Measurements from ENCODE around the gene MPL. TPM values are rescaled to one million over a fixed set of nuclear protein-coding genes. Genes with fewer than 3 reads are reported as not detected.
"Not testable (repeated sequence)": the region's sequence is repeated elsewhere in the genome, so short reads cannot be mapped to it uniquely, and the experiment has no call there.

Gene MPL
- total RNA-seq, 1 experiment from 2014 or later = not detected

DNA sequence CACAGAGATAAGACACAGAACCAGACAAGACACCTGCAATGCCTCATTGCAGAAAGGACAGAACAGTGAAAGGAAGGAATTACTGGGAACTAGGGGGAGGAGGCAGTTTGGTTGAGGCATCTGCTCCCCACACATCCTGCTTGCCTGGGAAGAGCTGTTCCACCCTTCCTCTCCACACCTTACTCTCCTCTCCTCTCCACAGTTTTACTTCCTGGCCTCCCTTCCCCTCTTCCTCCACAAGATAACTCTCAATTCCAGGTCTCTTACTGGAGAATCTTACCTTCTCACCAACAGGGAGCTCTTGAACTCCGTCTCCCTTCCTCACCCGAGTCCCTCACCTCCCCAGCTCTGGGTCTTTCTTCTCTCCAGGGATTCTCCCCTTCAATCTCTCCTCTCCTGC lies 28.1 kb downstream of the MPL start:
- H3K27me3 ChIP-seq = no peaks in the 10 kb centered on the region
- no peak overlapping the region for H3K27ac ChIP-seq
- no peak overlapping the region for H3K4me3 ChIP-seq
- H3K4me1 ChIP-seq = peaks cover 4% of the 10 kb centered on the region; the same call in 1 of the 2 replicates
- no peaks in the 10 kb centered on the region for H3K9me3 ChIP-seq (replicated peaks)
- peaks cover 33% of the 10 kb centered on the region for H3K36me3 ChIP-seq
- no peak for DNase-seq

DNA sequence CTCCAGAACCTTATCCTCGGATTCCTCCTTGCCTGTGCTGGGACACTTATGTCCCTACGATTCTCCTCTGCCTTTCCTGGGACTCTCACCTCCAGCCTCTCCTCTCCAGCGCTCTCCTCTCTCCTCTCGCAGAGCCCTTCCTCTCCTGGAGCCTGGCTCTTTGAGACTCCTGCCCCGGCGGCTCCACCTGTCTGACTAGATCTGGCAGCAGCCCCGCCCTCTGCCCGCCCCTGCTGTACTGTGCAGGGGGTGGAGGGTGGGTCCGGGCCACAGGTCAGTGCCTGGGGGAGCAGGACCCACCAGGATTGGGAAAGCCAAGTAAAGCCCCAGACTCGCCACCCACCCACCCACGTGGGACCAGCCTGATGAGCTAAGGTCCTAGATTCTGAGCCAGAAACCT lies 28.6 kb downstream of the MPL start:
- H3K27me3 ChIP-seq = no peaks in the 10 kb centered on the region
- H3K9me3 ChIP-seq (replicated peaks) = no peaks in the 10 kb centered on the region
- no peak overlapping the region for H3K27ac ChIP-seq
- H3K4me1 ChIP-seq = peaks cover 3% of the 10 kb centered on the region; the same call in 1 of the 2 replicates
- no peak overlapping the region for H3K4me3 ChIP-seq
- H3K36me3 ChIP-seq = peaks cover 28% of the 10 kb centered on the region
- DNase-seq = no peak

DNA sequence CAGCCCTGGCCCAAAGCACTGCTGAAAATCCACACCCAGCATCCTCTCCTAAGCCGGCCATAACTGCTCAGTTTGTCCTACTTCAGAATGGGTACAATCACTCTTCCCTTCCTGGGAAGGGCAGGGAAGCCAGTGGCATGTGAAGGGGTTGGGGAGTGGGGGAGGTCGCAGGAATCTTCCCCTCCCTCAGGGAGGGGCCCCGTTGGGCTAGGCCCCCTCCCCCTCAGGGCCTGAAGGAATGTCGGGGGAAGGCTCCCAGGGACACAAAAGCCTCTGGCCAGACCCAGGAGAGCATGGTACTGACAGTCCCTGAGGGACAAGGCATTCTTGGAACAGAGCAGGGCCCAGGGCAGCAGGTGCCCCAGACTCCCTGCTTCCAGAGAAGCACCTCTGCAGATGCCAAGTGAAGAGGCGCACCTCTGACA lies 29.0 kb downstream of the MPL start:
- H3K27ac ChIP-seq = no peak overlapping the region
- peaks cover 23% of the 10 kb centered on the region for H3K36me3 ChIP-seq
- peak overlapping the region; percentile 87; the same call in 1 of the 2 replicates for H3K4me3 ChIP-seq
- DNase-seq = no peak
- no peaks in the 10 kb centered on the region for H3K27me3 ChIP-seq
- no peaks in the 10 kb centered on the region for H3K9me3 ChIP-seq (replicated peaks)
- peaks cover 3% of the 10 kb centered on the region; the same call in 1 of the 2 replicates for H3K4me1 ChIP-seq

DNA sequence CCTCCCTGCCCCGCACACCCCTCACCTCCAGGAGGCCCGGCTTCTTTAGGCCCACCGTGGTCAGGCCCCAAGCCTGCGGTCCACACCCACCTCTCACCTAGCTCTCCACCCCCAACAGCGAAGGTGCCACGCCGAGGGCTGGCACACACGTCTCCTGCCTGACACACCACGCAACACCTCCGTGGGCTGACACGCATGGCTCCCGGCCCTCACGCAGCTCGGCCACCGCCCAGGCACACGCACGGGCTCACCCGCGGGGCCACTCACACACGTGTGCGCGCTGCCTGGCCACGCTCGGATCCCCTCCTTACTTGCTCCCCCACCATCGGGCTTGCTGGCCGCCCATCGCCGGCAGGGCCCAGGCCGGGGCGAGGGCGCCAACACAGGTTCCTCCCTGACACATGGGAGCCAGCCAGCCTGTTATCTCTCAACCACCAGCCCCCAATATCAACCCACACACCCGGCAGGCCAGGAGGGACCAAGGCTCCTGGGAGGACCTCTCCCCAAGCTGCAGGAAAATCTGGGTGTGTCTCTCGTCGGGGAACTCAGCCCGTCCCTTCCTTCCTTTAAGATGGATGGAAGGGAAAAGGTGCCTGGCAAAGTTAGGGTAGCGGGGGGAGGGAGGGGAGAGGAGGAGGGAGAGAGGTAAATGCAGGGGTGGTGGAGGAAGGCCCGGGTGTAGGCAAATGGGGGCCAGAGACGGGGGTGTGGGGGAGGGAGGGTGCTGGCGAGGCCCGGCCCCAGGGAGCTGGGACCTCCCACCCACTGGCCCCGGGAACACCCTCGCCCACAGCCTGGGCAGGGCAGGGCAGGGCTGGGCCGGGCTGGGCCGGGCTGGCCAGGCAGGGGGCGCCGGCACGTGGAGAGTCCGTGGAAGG lies 29.6 kb downstream of the MPL start:
- peak overlapping the region; percentile 87 for H3K4me3 ChIP-seq
- DNase-seq = no peak
- peaks cover 17% of the 10 kb centered on the region for H3K36me3 ChIP-seq
- peaks cover 3% of the 10 kb centered on the region; the same call in 1 of the 2 replicates for H3K4me1 ChIP-seq
- H3K27ac ChIP-seq = peak overlapping the region; percentile 73; the same call in 1 of the 2 replicates
- H3K27me3 ChIP-seq = no peaks in the 10 kb centered on the region
- H3K9me3 ChIP-seq (replicated peaks) = no peaks in the 10 kb centered on the region

DNA sequence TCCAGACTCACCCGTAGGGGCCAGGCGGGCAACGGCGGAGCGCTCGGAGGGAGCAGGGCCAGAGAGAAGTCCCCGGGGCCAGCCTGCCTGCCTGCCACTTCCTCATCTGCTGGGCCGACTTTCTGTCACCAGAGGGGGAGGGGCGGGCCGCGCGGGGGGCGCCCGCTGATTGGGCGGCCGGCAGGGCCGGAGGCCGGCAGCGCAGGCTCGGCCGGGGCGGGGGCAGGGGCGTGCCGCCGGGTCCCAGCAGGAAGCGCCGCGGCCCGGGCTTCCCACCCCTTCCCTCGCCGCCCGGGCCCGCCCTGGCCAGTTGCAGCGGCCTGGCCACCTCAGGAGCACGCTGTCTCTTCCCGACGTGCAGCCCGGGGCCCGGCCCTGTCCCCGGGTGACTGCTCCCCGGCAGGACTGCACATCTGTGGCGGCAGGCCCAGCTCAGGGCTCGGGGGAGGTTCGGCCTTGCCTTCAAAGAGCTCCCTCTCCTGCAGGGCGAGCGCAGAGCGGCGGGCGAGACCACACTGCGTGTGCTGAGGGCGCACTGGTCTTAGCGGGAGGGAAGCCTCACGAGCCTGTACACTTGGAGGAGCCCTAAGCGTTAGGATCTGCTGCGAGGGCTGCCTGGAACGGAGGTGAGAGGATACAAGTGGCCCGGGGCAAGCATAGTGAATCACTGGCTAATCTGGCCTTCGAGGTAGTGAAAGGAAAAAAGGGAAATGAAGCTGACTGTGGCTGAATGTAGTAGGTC lies 30.5 kb downstream of the MPL start, which contains the start of gene ELOVL1:
Gene ELOVL1 (minus strand): TSS at position 108 of the 742 bp plus-strand sequence. CDS start 2,402 bp downstream, outside the sequence.
- Histone ChIP-seq H3K27ac (peak within 1 kb of the TSS; percentile 73), H3K4me3 (peak within 1 kb of the TSS; percentile 87), H3K9me3 (replicated peaks) (no peaks in the 10 kb centered on the region), H3K27me3 (no peaks in the 10 kb centered on the region), H3K36me3 (peaks cover 10% of the 10 kb centered on the region), H3K4me1 (peaks cover 3% of the 10 kb centered on the region; the same call in 1 of the 2 replicates)
- peak; percentile 92 to 94 for DNase-seq

DNA sequence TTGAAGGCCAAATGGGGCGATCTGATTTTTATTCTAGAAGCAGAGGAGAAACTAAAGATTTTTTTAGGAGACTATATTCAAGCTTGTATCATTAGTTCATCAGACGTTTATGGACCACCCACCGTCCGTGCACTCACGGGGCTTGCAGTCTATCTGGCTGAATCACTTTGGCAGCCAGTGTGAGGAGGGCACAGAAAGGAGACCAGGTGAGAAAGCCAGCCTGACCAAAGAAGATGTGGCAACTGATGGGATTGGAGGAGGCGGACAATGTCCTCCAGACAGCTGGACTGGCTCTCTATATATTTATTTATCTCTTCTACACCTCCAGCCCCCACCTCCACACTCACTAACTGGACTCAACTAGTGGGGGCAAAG lies 31.0 kb downstream of the MPL start:
- Histone ChIP-seq H3K9me3 (replicated peaks) (no peaks in the 10 kb centered on the region), H3K4me1 (peaks cover 3% of the 10 kb centered on the region; the same call in 1 of the 2 replicates), H3K36me3 (peaks cover 8% of the 10 kb centered on the region), H3K27ac (peak overlapping the region; percentile 73), H3K27me3 (no peaks in the 10 kb centered on the region), H3K4me3 (peak overlapping the region; percentile 87)
- peak in 1 of 2 experiments; percentile 41 for DNase-seq

DNA sequence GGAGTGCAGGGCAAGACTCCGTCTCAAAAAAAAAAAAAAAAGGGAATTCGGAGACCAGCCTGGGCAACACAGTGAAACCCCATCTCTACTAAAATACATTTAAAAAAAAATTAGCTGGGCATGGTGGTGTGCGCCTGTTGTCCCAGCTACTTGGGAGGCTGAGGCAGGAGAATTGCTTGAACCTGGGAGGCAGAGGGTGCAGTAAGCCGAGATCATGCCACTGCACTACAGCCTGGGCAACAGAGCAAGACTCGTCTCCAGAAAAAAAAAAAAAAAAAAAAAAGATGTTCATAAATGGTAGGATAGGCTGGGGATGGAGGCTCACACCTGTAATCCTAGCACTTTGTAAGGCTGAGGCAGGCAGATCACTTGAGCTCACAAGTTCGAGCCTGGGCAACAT lies 32.2 kb downstream of the MPL start:
- not testable (repeated sequence) for H3K27ac ChIP-seq; H3K27me3 ChIP-seq; H3K36me3 ChIP-seq; DNase-seq; H3K4me3 ChIP-seq; H3K4me1 ChIP-seq; H3K9me3 ChIP-seq (replicated peaks)

DNA sequence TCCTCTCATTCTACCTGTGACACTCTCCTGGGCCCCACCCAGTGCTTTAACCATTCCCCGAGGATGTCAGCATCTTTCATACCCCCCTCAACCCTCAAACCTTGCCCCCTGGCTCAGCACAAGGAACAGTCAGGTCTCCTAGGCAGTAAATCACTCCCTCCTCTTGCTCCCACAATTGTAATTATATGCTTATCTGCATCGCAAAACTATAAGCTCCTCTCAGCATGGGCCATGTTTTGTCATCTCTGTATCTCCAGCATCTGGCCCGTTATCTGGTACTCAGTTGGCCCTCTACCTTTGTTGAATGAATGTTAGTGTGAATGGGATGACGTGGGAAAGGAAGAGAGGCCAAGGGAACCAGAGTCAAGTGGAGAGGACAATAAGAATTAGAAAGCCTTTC lies 32.9 kb downstream of the MPL start:
- no peak for DNase-seq
- Histone ChIP-seq H3K4me1 (peaks cover 3% of the 10 kb centered on the region; the same call in 1 of the 2 replicates), H3K4me3 (no peak overlapping the region)

DNA sequence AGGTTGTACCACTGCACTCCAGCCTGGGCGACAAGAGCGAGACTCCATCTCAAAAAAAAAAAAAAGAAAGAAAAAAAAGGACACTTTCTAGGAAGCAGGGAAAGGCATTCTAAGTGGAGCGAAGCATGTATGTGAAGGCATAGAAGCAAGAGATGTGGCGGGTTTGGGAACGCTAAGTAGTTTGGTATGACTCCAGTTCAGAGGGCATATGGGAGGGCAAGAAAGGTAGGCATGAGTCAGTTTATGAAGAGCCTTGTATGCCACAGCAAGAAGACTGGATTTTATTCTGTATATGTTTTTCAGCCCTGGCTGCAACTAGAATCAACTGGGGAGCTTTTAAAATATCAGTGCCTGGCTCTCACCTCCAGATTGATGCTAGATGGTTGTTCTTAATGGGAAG lies 34.6 kb downstream of the MPL start:
- Histone ChIP-seq H3K36me3 (no peaks in the 10 kb centered on the region), H3K27ac (no peak overlapping the region), H3K4me3 (no peak overlapping the region), H3K27me3 (no peaks in the 10 kb centered on the region), H3K4me1 (peaks cover 3% of the 10 kb centered on the region; the same call in 1 of the 2 replicates), H3K9me3 (replicated peaks) (no peaks in the 10 kb centered on the region)
- DNase-seq = no peak

More for the DNA sequence above, 32.9 kb downstream of the MPL start:
- Histone ChIP-seq H3K36me3 (no peaks in the 10 kb centered on the region), H3K9me3 (replicated peaks) (no peaks in the 10 kb centered on the region), H3K27ac (no peak overlapping the region), H3K27me3 (no peaks in the 10 kb centered on the region)

DNA sequence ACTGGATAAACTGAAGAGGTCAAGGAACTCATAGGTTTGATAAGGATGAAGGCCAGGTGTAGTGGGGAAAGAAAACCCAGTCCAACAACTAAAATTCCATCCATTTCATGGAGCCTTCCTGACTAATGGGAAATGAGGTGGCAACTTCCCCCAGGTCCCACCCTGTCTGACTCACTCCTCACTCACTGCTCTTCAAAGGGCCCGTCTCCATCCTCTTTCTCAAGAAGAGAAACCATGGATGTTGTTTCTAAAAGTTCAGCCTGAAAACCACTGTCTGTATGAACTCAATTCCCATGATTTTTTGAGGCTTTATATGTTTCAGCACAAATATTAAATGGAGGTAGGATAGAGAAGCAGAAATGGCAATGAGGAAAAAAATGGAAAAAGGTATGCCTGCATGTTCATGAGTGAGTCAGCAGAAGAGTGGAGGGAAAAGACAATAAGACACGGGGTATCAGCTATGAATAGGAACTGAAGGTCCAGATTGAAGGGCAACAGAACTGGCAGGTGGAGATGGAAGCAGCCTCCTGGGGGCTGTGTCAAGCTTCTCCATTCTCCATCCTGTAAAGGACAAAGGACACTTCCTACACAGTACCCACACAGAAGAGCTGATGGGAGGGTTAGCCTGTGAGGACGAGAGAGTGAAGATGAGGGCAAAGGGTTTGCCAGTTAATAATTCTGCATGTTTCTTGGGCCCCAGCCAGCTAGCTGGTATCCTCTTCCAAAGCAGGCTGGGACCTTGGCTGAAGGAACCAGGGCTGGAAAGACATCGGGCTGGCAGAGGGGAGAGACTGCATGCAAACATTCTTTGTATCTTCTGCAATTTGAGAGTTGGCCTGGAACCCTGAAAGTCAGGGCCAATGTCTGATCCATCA lies 35.7 kb downstream of the MPL start:
- no peak overlapping the region for H3K4me3 ChIP-seq
- no peak for DNase-seq
- H3K9me3 ChIP-seq (replicated peaks) = no peaks in the 10 kb centered on the region
- no peaks in the 10 kb centered on the region for H3K36me3 ChIP-seq
- peaks cover 3% of the 10 kb centered on the region; the same call in 1 of the 2 replicates for H3K4me1 ChIP-seq
- no peak overlapping the region for H3K27ac ChIP-seq
- H3K27me3 ChIP-seq = no peaks in the 10 kb centered on the region

DNA sequence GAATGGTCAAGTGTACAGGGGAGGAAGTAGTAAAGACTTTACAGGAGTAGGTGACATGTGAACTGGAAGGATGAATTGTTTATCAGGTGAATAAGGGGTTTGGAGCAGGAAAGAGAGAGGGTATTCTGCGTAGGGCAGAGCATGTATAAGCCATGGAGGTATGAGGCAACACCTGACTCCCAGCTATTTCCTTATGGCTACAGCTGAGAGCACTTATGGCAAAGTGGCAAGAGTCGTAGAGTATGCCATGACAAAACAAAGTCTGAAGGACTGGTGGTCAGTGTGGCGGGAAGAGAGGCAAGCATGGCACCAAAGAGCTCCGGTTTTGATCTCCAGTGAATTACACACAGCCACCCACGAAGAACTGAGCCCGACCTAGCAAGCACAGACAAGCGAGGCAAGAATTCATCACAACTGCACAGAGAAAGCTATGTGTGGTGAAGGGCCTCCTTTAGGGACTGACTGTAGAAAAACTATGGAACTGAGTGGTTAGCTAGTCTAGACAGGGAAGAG lies 39.2 kb downstream of the MPL start:
- H3K27me3 ChIP-seq = no peaks in the 10 kb centered on the region
- H3K9me3 ChIP-seq (replicated peaks) = no peaks in the 10 kb centered on the region
- H3K4me1 ChIP-seq = peaks cover 6% of the 10 kb centered on the region
- H3K27ac ChIP-seq = no peak overlapping the region
- no peak for DNase-seq
- no peaks in the 10 kb centered on the region for H3K36me3 ChIP-seq
- H3K4me3 ChIP-seq = no peak overlapping the region

DNA sequence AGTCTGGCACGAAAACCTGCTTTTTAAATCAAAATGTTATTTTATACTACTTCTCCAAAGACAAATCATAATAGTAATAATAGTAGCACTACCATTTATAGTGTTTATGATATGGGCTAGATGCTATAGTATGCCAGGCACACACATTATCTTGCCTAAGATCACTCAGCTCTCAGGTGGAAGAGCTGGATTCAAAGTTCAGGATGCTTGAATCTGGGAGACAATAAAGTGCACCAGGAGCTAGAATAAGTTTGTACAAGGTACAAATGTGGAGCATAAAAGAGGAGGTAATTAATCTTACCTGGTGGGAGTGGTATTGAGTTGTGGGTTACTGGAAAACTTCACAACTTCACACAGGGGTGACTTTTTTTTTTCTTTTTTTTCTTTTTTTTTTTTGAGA lies 40.2 kb downstream of the MPL start:
- Histone ChIP-seq H3K4me3 (no peak overlapping the region), H3K9me3 (replicated peaks) (no peaks in the 10 kb centered on the region), H3K27me3 (no peaks in the 10 kb centered on the region), H3K27ac (no peak overlapping the region), H3K4me1 (peaks cover 17% of the 10 kb centered on the region), H3K36me3 (0 out of 2 replicates have a peak, but pooled peaks cover 2% of the 10 kb centered on the region)
- DNase-seq = no peak

DNA sequence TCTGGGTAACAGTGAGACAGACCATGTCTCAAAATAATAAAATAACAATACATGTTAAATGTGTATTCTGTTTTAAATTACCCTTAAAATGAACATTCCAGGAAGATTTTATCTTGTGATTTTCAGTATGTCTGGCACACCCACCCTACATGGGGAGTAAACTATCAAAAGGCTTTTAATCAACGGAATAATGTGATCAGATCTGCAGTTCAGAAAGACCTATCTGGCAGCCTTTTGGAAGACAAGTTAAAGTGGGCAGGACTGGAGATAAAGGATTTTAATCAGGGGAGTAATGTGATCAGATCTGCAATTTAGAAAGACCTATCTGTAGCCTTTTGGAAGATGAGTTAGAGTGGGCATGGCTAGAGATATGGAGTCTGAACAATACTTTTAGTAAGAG lies 41.9 kb downstream of the MPL start:
- no peak overlapping the region for H3K4me3 ChIP-seq
- H3K4me1 ChIP-seq = peaks cover 22% of the 10 kb centered on the region

DNA sequence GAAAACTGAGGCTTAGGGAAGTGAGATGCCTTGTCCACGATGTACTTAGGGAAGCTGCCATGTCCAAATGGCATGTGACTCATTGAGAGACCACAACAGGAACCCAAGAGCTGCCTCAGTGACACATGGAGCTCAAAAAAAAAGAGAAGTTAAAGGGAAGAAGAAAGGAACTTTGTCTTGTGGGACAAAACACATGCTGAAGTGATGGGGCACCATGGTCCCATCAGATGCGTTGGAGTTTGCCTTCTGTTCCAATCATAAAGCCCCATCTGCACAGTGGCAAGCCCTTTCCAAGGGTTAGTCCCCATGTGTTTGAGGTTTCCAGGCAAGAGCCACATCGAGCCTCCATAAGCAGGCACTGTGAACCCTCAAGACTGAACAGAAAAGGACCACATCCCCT lies 44.0 kb downstream of the MPL start:
- no peak overlapping the region for H3K4me3 ChIP-seq
- H3K27ac ChIP-seq = peak overlapping the region; percentile 59
- H3K4me1 ChIP-seq = peaks cover 22% of the 10 kb centered on the region
- H3K36me3 ChIP-seq = peaks cover 20% of the 10 kb centered on the region
- H3K27me3 ChIP-seq = no peaks in the 10 kb centered on the region
- no peaks in the 10 kb centered on the region for H3K9me3 ChIP-seq (replicated peaks)
- no peak for DNase-seq

More for the DNA sequence above, 41.9 kb downstream of the MPL start:
- Histone ChIP-seq H3K9me3 (replicated peaks) (no peaks in the 10 kb centered on the region), H3K36me3 (peaks cover 4% of the 10 kb centered on the region; the same call in 1 of the 2 replicates), H3K27me3 (no peaks in the 10 kb centered on the region), H3K27ac (no peak overlapping the region)
- DNase-seq = no peak

Data from SJCRH30 (cell line).